H9 (cell line): ENCODE measurements around the gene SLC25A20. TPM values are rescaled to one million over a fixed set of nuclear protein-coding genes. Genes with fewer than 3 reads are reported as not detected.

Experiments
- DNase-seq: peaks from one replicate; pipeline ENCODE4 v3.0.0-alpha.2; 2017
- H2AFZ ChIP-seq: one replicate; pipeline ENCODE4 v1.6.1; 2013; ENCODE audit warnings: mild to moderate bottlenecking, low read length, control low read depth, moderate library complexity
- H2AK5ac ChIP-seq: 2 replicates; pipeline ENCODE4 v1.6.1; 2013; ENCODE audit warnings: low read length, control low read depth, mixed read lengths; ENCODE audit not compliant: insufficient read length
- H2BK120ac ChIP-seq: one replicate; pipeline ENCODE4 v1.6.1; 2013; ENCODE audit warnings: low read depth, mild to moderate bottlenecking, low read length, control low read depth, inconsistent platforms; ENCODE audit not compliant: poor library complexity, severe bottlenecking
- H2BK12ac ChIP-seq: 2 replicates; pipeline ENCODE4 v1.6.1; 2013; ENCODE audit warnings: low read length, control low read depth, mixed read lengths, low read depth; ENCODE audit not compliant: insufficient read length
- H2BK15ac ChIP-seq: 2 replicates; pipeline ENCODE4 v1.6.1; 2013; ENCODE audit warnings: low read depth, low read length, control low read depth
- H2BK20ac ChIP-seq: one replicate; pipeline ENCODE4 v1.6.1; 2013; ENCODE audit warnings: low read depth, mild to moderate bottlenecking, low read length, control low read depth, inconsistent platforms; ENCODE audit not compliant: poor library complexity, severe bottlenecking
- H2BK5ac ChIP-seq: 2 replicates; pipeline ENCODE4 v1.6.1; 2013; ENCODE audit warnings: low read length, control low read depth, mixed read lengths; ENCODE audit not compliant: insufficient read length
- H3K14ac ChIP-seq: 2 replicates; pipeline ENCODE4 v1.6.1; 2013; ENCODE audit warnings: low read length, control low read depth; ENCODE audit not compliant: insufficient read depth
- H3K18ac ChIP-seq: 2 replicates; pipeline ENCODE4 v1.6.1; 2013; ENCODE audit warnings: low read depth, mild to moderate bottlenecking, mixed read lengths, low read length, control low read depth; ENCODE audit not compliant: insufficient read length
- H3K23ac ChIP-seq: 2 replicates; pipeline ENCODE4 v1.6.1; 2013; ENCODE audit warnings: low read length, control low read depth, mixed read lengths, low read depth; ENCODE audit not compliant: insufficient read length
- H3K23me2 ChIP-seq: 2 replicates; pipeline ENCODE4 v1.6.1; 2013; ENCODE audit warnings: low read depth, mild to moderate bottlenecking, mixed read lengths, low read length, control low read depth; ENCODE audit not compliant: insufficient read length, poor library complexity, severe bottlenecking
- H3K27ac ChIP-seq: 2 replicates; pipeline ENCODE4 v1.5.1; 2013; ENCODE audit warnings: low read length, control low read depth, mixed read lengths, low read depth; ENCODE audit not compliant: insufficient read length
- H3K27me3 ChIP-seq: 2 replicates; pipeline ENCODE4 v1.6.1; 2013; ENCODE audit warnings: low read length, control low read depth, inconsistent platforms; ENCODE audit not compliant: insufficient read depth
- H3K4ac ChIP-seq: 2 replicates; pipeline ENCODE4 v1.6.1; 2013; ENCODE audit warnings: low read depth, mild to moderate bottlenecking, control low read depth, inconsistent platforms, low read length, moderate library complexity
- H3K4me1 ChIP-seq: 2 replicates; pipeline ENCODE4 v1.6.1; 2013; ENCODE audit warnings: low read length, control low read depth, inconsistent platforms; ENCODE audit not compliant: insufficient read depth
- H3K4me2 ChIP-seq: 2 replicates; pipeline ENCODE4 v1.6.1; 2013; ENCODE audit warnings: low read length, control low read depth, mixed read lengths; ENCODE audit not compliant: insufficient read length, insufficient read depth
- H3K56ac ChIP-seq: 2 replicates; pipeline ENCODE4 v1.6.1; 2013; ENCODE audit warnings: low read depth, mild to moderate bottlenecking, mixed read lengths, low read length, control low read depth; ENCODE audit not compliant: insufficient read length
- H3K79me1 ChIP-seq: 2 replicates; pipeline ENCODE4 v1.6.1; 2013; ENCODE audit warnings: low read depth, mild to moderate bottlenecking, moderate library complexity, low read length, control low read depth, inconsistent platforms; ENCODE audit not compliant: insufficient read depth, poor library complexity, severe bottlenecking
- H3K79me2 ChIP-seq: 2 replicates; pipeline ENCODE4 v1.6.1; 2013; ENCODE audit warnings: low read length, control low read depth, inconsistent platforms; ENCODE audit not compliant: insufficient read depth
- H3K9ac ChIP-seq: 2 replicates; pipeline ENCODE4 v1.6.1; 2013; ENCODE audit warnings: low read length, control low read depth, mixed read lengths; ENCODE audit not compliant: insufficient read length; ENCODE audit errors: extremely low read depth
- H3K9me3 ChIP-seq: one replicate; pipeline ENCODE4 v1.6.1; 2013; ENCODE audit warnings: low read depth, low read length, inconsistent platforms; ENCODE audit not compliant: control insufficient read depth
- H3T11ph ChIP-seq: one replicate; pipeline ENCODE4 v1.6.1; 2013; ENCODE audit warnings: mild to moderate bottlenecking, low read length, control low read depth, inconsistent platforms
- H4K20me1 ChIP-seq: one replicate; pipeline ENCODE4 v1.6.1; 2013; ENCODE audit not compliant: control insufficient read depth, insufficient read length, insufficient read depth
- H4K5ac ChIP-seq: 2 replicates; pipeline ENCODE4 v1.6.1; 2013; ENCODE audit warnings: low read depth, mild to moderate bottlenecking, mixed read lengths, low read length, control low read depth; ENCODE audit not compliant: insufficient read length
- H4K8ac ChIP-seq: replicated peaks from 2 replicates; pipeline ENCODE4 v1.6.1; 2013; ENCODE audit warnings: low read length, control low read depth, mixed read lengths, low read depth; ENCODE audit not compliant: insufficient read length
- H4K91ac ChIP-seq: 2 replicates; pipeline ENCODE4 v1.6.1; 2013; ENCODE audit warnings: low read depth, mild to moderate bottlenecking, moderate library complexity, mixed read lengths, low read length, control low read depth; ENCODE audit not compliant: insufficient read length
- H3K27ac Mint-ChIP-seq, 3 experiments: 2 replicates in 2 of 3; 3 replicates in 1 of 3; pipeline ENCODE4 v1.8.0; 2020 to 2021; ENCODE audit warnings: mixed read lengths in 3 of 3, mild to moderate bottlenecking in 1 of 3, moderate library complexity in 1 of 3
- H3K27me3 Mint-ChIP-seq: 2 replicates; pipeline ENCODE4 v1.8.0; 2021; ENCODE audit warnings: low read depth, mild to moderate bottlenecking, moderate library complexity, mixed read lengths
- H3K36me3 Mint-ChIP-seq, 3 experiments: 2 replicates in 2 of 3; 3 replicates in 1 of 3; pipeline ENCODE4 v1.8.0; 2020 to 2021; ENCODE audit warnings: low read depth in 3 of 3, mixed read lengths in 3 of 3; ENCODE audit not compliant: insufficient read depth in 1 of 3
- H3K4me1 Mint-ChIP-seq, 2 experiments: 2 replicates each; pipeline ENCODE4 v1.8.0; 2020; ENCODE audit warnings: mixed read lengths in 2 of 2
- H3K4me3 Mint-ChIP-seq, 2 experiments: 2 replicates in 1 of 2; 3 replicates in 1 of 2; pipeline ENCODE4 v1.8.0; 2020 to 2021; ENCODE audit warnings: mild to moderate bottlenecking in 2 of 2, mixed read lengths in 2 of 2, moderate library complexity in 1 of 2
- H3K9me3 Mint-ChIP-seq, 2 experiments: 2 replicates in 1 of 2; 3 replicates in 1 of 2; pipeline ENCODE4 v1.8.0; 2020; ENCODE audit warnings: mild to moderate bottlenecking in 2 of 2, mixed read lengths in 2 of 2, moderate library complexity in 1 of 2
- WGBS: extraction: QIAGEN DNeasy Blood & Tissue Kit; methylation state at CpG from one replicate; pipeline ENCODE4 v1.1.7; 2013; ENCODE audit warnings: missing lambda C conversion rate, low lambda C conversion rate, mixed read lengths; ENCODE audit not compliant: insufficient read length; ENCODE audit errors: extremely low coverage; 5-methylcytosine and 5-hydroxymethylcytosine counted together
- total RNA-seq: library from RNA; stranded (reverse); gene quantifications from 2 replicates; pipeline ENCODE4 v1.2.1, GENCODE V29; 2021
- TF ChIP-seq, protein P1 (sequence below): fragments of 200-600 bp; sonication (generic); conservative IDR thresholded peaks from 3 replicates; pipeline ENCODE4 v1.8.0; 2021; ENCODE audit warnings: antibody characterized with exemption, mild to moderate bottlenecking

Gene SLC25A20
- total RNA-seq, 1 experiment from 2014 or later, result 7.4 TPM

DNA sequence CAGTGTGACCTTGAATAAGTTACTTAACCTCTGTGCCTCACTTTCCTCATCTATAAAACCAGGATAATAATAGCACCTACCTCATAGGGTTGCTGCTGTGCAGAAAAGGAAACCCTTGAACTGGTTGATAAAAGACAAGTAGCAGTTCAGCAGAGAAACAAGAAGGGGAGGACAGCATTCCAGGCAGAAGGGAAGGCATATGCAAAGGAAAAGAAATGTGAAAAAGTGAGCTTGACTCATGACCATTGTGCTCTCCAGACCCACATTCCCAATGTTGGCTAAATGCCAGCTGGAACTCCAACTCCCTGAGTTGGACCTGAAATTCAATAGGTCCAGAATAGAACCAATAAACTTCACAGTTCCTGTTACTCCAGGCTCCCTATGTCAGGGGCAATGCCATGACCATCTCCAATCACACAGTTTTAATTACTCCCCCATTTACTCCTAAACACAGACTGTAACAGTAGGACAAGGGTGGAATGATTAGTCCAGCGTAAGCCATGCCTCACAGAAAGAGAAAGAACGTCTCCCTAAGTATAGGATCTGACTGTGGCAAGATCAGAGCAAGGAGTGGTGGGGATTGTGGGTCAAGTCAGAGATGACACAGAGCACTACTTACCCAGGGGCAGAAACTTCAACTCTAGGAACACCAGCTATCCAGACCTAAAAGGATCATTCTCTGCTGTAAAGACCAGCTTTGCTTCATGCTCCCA is 77.9 kb downstream of the SLC25A20 start:
- no peaks in the 10 kb centered on the region for H3K9me3 Mint-ChIP-seq
- Histone ChIP-seq H3K27me3 (no peaks in the 10 kb centered on the region), H3K27ac (no peak overlapping the region), H3K79me1 (no peaks in the 10 kb centered on the region), H3K23me2 (no peaks in the 10 kb centered on the region), H3K79me2 (no peaks in the 10 kb centered on the region), H2BK15ac (no peak overlapping the region), H2BK20ac (no peak overlapping the region), H2BK120ac (no peak overlapping the region), H2BK5ac (no peak overlapping the region), H4K8ac (no peak overlapping the region), H3K4ac (no peak overlapping the region), H2BK12ac (no peak overlapping the region), H3K9ac (no peak overlapping the region), H3K4me1 (no peaks in the 10 kb centered on the region; the same call in none of the 2 replicates), H4K20me1 (no peaks in the 10 kb centered on the region), H3K18ac (no peak overlapping the region), H3K23ac (no peak overlapping the region), H3K56ac (no peak overlapping the region), H4K5ac (no peak overlapping the region), H2AFZ (no peak overlapping the region), H3K9me3 (no peaks in the 10 kb centered on the region), H3K4me2 (no peak overlapping the region), H3K14ac (no peak overlapping the region), H3T11ph (no peak overlapping the region), H2AK5ac (no peak overlapping the region), H4K91ac (no peak overlapping the region)
- no CpG with 5 or more reads among the region's 2 CpGs for WGBS
- H3K27me3 Mint-ChIP-seq, result no peaks in the 10 kb centered on the region
- H3K27ac Mint-ChIP-seq, result no peak overlapping the region
- H3K4me1 Mint-ChIP-seq, result peaks cover 10 to 18% of the 10 kb centered on the region in 2 experiments
- H3K4me3 Mint-ChIP-seq, result no peak overlapping the region
- TF ChIP-seq, protein P1, sequence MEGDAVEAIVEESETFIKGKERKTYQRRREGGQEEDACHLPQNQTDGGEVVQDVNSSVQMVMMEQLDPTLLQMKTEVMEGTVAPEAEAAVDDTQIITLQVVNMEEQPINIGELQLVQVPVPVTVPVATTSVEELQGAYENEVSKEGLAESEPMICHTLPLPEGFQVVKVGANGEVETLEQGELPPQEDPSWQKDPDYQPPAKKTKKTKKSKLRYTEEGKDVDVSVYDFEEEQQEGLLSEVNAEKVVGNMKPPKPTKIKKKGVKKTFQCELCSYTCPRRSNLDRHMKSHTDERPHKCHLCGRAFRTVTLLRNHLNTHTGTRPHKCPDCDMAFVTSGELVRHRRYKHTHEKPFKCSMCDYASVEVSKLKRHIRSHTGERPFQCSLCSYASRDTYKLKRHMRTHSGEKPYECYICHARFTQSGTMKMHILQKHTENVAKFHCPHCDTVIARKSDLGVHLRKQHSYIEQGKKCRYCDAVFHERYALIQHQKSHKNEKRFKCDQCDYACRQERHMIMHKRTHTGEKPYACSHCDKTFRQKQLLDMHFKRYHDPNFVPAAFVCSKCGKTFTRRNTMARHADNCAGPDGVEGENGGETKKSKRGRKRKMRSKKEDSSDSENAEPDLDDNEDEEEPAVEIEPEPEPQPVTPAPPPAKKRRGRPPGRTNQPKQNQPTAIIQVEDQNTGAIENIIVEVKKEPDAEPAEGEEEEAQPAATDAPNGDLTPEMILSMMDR, result no peak
- no peaks in the 10 kb centered on the region for H3K36me3 Mint-ChIP-seq
- no peak for DNase-seq
